Activated gamma-delta T cell treated with Interleukin-2 at 50 U/mL for 16 hours (primary cell): Measurements from ENCODE around the gene ATE1.
"Not testable (repeated sequence)": the region's sequence is repeated elsewhere in the genome, so short reads cannot be mapped to it uniquely, and the experiment has no call there.

ENCODE experiments used
- DNase-seq: peaks from one replicate; pipeline ENCODE4 v3.0.0-alpha.2; 2020

ATE1 gene

DNA sequence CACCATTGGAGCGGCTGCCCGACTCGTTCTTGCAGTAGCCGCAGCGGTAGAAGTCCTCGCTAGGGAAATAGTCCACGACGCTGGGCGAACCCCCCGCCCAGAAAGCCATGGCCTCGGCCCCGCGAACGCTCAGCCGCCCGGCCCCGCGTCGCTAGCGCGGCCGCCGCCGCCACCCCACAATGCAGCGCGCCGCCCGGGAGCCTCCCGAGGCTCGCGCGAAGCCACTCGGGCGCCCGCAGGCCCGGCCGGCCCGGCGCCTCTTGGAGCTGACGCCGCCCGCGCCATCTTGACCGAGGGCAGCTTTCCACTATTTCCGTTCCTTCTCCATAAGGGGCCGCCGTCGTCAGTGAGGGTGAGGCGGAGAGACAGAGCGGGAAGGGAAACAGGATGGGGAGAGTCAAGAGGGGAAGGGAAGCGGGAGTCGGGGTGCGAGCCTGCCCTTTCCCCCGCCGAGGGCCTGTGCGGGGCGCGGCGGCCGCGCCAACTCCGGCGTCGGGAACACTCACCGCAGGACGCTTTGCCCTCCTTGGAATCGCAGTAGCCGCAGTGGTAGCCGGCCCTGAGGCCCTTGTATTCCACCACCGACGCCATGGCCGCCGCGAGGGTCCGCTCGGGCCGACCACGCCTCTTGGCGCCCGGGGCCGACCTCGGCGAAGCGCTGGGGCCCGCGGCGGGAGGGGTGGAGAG is at the start of gene ATE1:
Gene ATE1 (minus strand): TSS at position 191 of the 687 bp plus-strand sequence. CDS start 82 bp downstream, at position 109.
- peak; percentile 73 for DNase-seq

DNA sequence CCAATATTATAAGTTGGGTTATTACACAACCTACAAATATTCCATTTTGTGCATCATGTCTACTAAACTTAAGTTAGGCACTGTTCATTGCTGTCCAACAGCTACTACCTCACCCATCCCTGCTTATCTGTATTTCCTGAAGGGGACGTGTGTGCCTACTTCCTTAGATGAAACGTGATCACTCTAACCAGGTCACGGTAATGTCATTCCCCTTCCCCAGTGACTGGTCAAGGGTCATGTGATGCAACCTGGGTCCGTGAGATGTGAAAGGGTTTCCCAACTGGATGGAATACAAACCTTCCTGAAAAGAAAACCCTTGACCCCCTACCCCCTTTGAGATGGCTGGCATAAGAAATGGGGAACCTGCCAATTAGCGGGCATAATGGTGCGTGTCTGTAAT is 48.8 kb upstream of the ATE1 start:
- DNase-seq, result no peak

DNA sequence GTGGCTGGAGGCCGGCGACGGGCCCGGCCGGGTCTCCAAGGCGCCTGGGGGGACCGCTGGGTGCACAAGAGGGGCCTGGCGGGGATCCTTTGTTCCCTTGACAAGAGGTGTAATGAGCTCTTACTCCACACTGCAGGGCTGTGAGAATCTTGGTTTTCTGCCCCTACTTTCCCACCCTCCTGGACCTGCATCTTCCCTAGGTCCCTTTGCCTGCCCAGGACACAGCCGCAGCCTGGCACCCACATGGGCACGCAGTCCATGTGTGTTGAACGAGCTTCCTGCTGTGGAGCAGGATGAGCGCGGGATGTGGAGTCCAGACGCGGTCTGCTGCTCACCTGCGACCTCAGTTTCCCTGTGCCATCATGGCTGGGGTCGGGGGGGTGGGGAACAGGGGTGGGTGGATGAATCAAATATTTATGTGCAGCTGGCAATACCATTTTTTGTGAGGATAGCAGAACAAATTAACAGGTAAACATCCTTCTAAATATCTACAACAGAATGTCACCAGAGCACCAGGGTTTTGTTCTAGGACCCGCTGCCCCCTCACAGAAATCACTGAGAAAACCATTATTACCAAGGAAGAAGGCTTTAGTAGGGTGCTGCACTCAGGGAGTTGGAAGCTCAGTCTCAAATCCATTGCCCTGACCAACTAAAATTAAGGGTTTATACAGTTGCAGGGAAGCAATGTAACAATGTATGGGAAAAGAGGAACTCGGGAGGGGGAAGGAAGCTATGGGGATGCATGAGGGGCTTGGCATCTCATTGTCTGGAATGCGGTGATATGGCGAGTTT is 47.7 kb upstream of the ATE1 start:
- DNase-seq, result no peak

DNA sequence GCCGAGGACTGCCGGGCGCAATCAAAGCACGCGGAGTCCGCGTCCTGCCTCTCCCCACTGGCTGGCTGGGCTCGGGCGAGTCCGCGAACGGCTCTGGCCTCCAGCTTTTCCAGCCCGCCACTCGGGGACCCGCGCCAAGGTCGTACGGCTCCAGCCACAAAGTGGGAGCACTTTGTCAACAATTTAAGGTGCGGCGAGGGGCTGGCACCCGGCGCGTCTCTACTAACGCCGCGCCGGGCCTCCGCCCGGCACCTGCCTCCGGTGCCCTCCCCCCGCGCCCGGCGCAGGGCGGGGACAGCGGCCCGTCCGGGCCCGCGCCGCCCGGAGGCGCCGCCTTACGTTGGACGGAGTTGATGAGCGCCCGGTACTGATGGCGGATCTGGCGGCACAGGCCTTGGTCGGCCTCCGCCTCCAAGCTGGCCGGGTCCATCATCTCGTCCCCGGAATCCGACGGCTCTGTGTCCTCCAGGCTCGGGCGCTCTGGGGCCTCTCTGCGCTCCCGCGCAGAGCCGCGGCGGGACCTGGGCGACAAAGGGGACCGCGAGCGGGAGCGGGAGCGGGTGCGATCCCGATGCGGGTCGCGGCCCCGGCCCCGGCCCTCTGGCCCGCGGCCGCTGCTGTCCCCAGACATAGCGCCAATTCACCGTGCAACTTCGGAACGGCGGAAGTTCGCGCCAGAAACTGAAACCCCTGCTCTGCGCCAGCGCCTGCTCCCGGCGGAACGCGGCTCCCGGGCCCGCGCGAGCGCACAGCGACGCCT is 46.9 kb upstream of the ATE1 start, which contains the start of gene NSMCE4A:
Gene NSMCE4A (minus strand): TSS at position 683 of the 760 bp plus-strand sequence. CDS start 52 bp downstream, at position 631.
- peak; percentile 60 for DNase-seq

DNA sequence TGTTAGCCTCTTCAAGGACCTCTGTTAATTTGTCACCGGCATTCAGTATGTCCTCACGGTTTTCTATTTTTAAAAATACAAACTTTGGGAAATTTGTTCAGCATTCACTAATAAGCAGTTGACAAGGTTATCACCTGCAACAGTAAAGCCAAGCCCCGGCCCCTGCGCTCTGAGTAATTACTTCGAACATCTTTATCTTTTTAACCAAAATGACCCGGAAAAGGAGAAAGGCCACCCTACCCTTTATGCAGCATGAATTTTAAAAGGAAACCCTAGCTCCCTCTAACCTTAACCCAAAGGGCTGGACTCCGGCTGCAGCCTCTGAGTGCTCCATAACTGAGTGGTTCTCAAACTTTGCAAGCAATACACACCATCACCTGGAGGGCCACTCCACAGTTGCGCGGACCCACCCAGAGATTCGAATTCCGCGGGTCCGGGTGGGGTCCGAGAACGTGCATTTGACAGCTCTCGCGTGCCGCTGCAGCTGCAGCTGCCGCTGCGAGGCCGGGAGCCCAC is 46.2 kb upstream of the ATE1 start:
- DNase-seq, result no peak

DNA sequence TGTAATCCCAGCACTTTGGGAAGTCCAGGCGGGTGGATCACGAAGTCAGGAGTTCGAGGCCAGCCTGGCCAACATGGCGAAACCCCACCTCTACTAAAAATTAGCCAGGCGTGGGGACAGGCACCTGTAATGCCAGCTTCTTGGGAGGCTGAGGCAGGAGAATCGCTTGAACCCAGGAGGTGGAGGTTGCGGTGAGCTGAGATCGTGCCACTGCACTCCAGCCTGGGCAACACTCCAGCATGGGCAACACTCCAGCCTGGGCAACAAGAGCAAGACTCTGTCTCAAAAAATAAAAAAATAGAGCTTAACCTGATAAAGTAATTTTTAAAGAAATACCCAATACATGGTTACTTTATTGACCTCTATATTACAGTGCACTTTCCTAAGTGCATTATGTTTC is 41.3 kb upstream of the ATE1 start:
- not testable (repeated sequence) for DNase-seq

DNA sequence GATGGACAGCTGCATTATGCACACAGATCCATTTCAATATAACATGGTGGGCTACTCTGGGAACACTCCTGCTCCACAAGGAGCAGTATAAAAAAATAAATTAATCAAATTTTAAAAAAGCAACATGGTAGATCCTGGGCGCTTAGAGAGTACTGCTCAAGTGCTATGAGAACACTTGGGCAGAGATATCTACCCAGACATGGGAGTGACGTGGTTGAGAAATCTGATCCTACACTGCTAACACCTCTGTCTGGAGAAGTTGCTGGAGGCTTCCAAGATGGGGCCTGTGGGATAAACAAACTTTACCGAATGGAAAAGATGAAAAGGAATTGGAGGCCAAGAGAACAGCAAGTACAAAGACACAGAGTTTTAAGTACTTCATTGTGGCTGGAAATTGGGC is 38.2 kb upstream of the ATE1 start:
- DNase-seq, result no peak

DNA sequence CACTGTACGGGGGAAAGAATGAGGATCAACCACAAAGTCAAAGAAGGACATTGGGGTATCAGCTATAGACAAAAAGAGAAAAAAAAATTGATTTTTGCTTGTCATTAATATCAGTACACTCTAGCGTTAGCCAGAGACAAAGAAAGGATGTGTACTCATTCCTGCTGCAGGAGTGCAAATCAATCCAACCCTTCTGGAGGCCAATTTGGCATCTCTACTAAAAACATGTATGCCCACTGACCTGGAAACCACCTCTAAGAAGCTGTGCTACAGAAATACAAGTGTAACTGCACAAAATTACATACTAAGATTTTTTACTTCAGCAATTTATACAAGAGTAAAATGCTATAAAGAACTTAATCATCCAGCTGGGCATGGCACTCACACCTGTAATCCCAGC is 33.6 kb upstream of the ATE1 start:
- no peak for DNase-seq

DNA sequence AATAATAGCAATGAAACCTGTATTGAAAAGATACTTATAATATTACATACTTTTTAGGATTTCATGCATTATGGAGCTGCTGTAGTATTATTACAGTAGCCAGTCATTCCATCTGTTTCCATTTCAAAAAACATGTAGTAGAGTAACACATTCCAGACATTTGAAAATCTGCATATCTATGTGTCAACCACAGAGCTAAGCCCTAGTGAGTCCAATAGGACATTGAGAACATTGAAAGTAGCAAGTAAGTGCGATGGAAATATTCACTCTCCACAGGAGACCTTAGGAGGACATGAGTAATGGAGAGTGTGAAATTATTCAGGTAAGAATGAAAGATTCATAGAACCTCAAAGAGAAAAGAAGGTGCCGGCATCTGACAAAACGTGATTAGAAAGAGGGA is 31.8 kb upstream of the ATE1 start:
- no peak for DNase-seq

DNA sequence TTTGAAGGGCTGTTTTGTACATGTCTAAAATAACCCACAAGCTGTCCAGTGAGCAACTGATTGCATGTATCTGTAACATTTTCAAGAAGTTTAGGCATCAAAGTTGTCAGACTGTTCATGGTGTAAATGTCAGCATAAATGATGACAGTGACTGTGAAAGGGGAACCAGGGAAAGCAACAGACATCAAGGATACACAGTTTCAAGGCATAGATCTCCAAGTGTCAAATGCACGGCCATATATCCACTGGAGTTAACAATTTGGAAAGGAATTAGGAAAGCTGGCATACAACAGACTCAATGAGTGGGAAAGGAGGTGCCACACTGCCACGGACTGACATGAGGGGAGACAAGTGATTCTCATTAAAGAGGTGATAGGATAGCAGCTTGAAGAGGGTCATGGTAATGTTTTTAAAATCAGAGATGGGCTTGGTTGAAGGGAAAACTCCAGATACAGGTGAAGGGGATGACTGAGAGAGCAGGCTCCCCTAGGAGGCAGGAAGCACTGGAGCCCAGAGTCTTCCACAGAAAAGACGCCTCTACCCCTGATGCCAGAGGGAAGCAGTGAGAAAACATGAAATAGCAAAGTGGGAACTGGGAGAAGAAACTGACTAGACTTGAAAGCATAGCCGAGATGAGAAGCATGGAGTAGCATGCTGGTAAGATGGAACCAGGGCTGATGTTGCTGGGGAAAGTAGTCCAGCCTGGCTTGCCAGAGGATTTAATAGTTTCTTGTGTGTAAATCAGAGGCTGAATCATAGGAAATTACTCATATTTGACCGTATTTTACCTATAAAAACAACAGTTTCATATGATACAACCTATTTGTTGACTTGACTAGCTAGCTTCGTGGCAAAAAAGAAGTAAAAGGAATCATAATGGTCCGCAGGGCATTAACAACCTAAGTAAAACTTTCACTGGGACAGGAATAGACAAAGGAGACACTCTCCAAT is 28.6 kb upstream of the ATE1 start:
- DNase-seq, result no peak

DNA sequence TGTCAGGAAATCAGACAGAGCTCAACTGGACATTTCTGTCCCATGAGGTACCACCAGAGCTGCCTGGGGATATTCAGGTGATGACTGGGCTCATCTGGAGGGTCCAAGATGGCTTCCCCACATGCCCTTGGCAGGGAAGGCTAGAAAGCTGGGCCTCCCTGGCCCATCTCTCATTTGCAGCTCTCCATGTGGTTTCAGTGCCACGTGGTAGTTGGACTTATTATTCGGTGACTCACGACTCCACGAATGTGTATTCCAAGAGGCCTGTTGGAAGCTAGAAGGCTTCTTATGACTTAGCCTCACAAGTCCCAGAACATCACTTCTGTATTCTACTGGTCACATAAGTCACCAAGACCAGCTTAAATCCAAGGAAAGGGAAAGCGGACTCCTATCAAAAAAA is 24.4 kb upstream of the ATE1 start:
- no peak for DNase-seq

DNA sequence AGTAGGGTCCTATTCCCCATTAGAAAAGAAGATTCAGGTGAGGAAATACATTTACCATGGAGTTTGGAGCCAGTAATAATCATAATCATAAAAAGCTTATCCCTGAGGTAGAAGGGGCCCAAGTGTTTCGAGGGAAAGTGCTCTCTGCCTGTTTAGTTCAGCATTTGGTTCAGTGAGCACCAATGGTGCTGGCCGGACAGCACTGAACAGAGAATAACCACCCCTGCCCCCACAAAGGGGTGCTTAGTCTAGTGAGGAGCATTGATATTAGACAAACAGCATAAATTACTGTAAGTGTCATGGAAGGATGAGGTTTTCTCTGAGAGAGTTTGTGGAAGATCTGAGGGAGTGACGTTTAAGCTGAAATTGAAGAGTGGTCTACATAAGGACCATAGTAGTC is 21.6 kb upstream of the ATE1 start:
- DNase-seq, result no peak

DNA sequence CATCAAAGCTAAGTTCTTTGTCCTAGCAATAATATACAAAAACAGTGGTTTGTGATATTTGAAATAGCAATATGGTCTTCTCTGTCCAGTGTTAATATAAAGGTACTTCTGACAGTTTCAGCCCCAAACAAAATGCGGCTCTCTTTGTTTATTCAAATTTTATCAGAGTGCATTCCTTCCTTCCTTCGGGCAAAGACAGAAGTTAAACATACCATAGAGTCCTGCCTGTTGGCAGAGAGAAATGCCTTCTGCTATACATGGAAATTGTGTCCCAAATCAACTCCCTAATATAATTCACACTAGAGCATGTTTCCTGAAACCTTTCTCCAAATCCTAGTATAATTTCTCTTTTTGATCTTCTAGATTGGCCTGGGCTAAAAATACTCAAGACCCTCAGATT is 21.2 kb upstream of the ATE1 start:
- DNase-seq, result no peak

DNA sequence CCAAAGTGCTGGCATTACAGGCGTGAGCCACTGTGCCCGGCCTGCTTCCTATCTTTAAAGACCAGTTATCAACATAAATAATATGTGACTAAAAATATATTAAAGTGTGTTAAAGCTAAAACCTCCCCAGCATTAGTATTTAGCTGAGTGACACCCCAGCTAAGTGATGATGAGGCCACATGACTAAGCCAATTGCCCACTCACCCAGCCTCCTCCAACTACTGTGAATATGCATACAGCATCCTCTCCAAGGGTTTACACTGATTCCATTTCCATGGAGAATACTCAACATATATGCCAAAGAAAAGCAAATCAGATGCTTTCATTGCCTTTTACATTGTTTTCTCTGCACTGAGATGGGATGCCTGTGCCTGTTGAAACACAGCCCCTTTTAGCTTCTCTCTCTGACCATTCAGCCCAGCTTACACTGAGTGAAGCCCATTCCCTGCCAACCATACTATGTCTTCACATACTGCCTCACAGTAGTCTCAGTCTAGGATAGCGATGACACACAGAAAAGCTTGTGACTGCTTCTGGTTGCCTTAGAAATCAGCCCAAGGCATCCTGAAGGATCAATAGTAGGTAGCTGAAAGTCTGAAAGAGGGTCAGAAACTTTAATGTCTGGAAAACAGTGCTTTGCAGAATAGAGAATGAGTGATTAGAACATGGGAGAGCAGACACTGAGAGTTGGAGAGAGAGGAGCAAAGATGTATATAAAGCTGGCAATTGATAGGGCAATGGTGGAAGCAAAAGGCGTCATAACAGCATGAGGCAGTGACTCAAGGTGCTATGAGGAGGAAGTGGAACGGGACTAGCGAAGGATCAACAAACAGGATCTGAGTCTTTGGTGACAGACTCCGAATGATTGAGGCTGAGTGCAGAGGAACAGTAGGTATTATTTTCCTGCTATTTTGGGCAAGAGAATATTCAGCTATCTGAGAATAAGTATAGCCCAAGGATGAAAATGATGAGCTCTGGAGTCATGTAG is 19.8 kb upstream of the ATE1 start:
- DNase-seq, result no peak

DNA sequence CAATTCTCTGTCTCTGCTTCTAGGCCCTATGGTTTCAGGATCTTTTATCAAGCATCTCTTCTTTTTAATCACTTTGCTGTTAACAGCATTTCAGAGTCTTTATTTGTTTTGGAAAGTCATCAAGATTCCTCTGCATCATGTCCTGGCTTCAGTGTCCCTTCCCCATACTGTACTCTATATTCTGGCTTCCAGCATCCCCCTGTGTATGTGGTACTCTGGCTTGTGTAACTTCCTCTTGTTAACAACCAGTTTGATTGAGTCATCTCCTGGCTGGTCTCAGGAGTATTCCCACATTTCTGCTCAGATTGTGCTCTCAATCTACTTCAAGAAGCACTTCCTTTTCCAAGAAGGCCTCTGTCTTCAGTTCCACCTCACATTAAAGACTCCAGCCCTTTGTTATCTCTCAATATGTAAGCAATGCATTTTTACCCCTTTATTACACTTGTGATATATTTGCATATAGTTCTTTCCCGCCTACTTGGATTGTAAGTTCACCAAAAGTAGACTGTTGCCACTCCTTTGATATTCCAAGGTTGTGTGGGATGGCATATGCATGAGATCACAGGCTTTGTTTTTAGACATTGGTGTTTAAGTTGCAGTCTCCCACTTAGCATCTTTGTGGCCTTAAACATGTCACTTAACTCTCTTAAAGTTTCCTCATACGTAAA is 15.1 kb upstream of the ATE1 start:
- DNase-seq, result no peak

DNA sequence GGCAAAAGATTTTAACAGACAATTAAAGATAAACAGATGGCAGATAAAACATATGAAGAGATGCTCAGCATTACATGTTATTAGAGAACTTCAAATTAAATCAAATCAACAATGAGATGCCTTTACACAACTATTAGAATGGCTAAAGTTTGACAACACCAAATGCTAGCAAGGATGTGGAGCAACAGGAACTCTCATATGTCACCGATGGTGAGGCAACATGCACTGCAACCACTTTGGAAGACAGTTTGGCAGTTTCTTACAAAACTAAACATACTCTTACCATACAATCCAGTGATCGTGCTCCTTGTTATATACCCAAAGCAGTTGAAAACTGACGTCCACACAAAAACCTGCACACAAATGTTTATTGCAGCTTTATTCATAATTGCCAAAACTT is 13.7 kb upstream of the ATE1 start:
- no peak for DNase-seq

DNA sequence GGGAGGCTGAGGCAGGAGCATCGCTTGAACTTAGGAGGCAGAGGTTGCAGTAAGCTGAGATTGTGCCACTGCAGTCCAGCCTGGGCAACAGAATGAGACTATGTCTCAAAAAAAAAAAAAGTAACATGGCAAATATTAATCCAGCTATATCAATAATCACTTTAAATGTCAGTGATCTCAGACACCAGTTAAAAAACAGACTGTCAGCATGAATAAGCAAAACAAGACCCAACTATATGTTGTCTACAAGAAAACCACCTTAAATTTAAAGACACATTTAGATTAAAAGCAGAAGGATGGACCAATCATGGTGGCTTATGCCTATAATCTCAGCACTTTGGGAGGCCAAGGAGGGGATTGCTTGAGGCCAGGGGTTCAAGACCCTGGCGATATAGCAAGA is 8.5 kb upstream of the ATE1 start:
- DNase-seq, result no peak

DNA sequence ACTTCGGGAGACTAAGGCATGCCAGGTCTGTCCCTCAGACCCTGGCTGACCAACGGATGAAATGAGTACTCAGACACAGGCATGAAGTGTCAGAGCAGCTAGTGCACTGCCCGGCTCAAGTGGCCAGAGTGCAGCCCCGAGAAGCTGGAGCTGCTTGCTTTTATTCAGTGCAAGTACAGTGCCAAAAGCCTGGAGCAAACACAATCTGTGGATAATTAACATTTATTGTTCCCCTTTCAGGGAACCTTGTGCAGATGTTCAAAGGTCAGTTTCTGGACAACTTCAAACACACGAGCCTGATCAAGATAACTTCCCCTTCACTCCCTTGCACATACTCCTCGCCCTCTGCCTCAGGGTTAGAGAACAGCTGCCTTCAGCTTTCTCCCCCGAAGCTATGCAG is 7.9 kb upstream of the ATE1 start:
- no peak for DNase-seq

DNA sequence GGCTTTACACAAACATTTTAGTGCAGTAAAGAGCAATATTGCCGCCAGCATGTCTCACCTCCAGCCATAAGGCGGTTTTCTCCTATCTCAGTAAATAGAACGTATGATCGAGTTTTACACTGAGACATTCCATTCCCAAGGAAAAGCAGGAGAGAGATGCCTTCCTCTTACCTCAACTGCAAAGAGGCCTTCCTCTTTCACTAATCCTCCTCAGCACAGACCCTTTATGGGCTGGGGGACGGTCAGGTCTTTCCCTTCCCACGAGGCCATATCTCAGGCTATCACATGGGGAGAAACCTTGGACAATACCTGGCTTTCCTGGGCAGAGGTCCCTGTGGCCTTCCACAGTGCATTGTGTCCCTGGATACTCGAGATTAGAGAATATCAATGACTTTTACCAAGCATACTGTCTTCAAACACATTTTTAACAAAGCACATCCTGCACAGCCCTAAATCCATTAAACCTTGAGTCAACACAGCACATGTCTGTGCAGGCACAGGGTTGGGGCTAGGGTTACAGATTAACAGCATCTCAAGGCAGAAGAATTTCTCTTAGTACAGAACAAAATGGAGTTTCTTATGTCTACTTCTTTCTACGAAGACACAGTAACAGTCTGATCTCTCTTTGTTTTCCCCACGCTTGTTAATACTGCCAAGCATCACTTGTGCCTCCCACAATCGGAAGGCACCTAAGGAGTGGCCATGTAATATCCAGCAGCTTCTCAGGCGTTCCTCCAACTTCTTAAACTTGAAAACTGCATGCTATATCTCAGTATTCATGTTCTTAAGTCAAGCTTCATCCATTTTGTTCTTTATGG is 2.6 kb upstream of the ATE1 start:
- not testable (repeated sequence) for DNase-seq
